NB4 (cell line): ENCODE results near the gene PLA2G4A.

Experiments
- CTCF ChIP-seq: IDR thresholded peaks from one replicate; pipeline ENCODE4 v1.5.1; 2012; ENCODE audit warnings: low read depth, low read length
- MAX ChIP-seq: IDR thresholded peaks from 2 replicates; pipeline ENCODE4 v1.6.1; 2011; ENCODE audit warnings: low read depth, low read length
- MYC ChIP-seq: IDR thresholded peaks from 2 replicates; pipeline ENCODE4 v1.6.1; 2011; ENCODE audit warnings: low read depth, low read length
- POLR2A ChIP-seq: IDR thresholded peaks from 2 replicates; pipeline ENCODE4 v1.6.1; 2011; ENCODE audit warnings: mild to moderate bottlenecking; ENCODE audit not compliant: insufficient read length; ENCODE audit errors: extremely low read depth

DNA sequence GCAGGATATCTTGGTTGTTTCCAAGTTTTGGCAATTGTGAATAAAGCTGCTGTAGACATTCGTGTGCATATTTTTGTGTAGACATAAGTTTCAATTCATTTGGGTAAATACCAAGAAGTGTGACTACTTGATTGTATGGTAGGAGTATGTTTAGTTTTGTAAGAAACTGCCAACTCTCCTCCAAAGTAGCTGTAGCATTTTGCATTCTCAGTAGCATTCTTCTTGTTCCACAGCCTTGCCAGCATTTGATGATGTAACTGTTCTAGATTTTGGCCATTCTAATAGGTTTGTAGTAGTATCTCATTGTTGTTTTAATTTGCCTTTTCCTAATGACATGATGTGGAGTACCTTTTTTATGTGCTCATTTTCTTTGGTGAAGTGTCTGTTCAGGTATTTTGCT is 38.6 kb upstream of the PLA2G4A start:
- TF ChIP-seq POLR2A, result no peak
- TF ChIP-seq MAX, result no peak
- no peak for TF ChIP-seq CTCF
- TF ChIP-seq MYC, result no peak
